ENCODE data around the gene CAMK1D.

The CAMK1D gene

DNA sequence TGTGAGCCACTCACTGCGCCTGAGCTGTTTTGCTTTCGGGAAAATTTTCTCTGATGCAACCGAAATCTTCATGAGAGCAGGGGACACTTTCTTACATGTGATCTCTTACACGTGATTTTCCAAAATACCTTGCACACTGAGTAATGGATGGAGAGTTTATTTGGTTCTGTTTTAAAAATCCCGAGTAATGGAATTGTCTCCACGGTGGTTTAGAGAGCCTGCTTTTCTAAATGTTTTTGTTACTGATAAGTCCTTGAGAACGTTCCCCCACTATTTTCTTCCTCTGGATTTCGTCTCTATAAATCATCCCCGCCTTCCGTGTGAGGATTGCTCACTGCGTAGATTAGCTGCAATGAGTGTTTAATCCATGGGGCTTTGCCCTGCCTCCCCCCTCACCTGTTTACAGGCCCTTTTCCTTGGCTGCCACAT, 25.7 kb downstream of the CAMK1D start:
- no peak for DNase-seq (ENCODE audit: low read depth)

GRCh38 chr10:12376211-12376610, 26.9 kb downstream of the CAMK1D start:
- DNase-seq (ENCODE audit: low read depth), result no peak

- DNase-seq (ENCODE audit: low read depth), result no peak
These were observed 28.4 kb downstream of the CAMK1D start for GRCh38 chr10:12377658-12378290.

- no peak for DNase-seq (ENCODE audit: low read depth)
These were observed 31.7 kb downstream of the CAMK1D start for GRCh38 chr10:12380999-12381398.

DNA sequence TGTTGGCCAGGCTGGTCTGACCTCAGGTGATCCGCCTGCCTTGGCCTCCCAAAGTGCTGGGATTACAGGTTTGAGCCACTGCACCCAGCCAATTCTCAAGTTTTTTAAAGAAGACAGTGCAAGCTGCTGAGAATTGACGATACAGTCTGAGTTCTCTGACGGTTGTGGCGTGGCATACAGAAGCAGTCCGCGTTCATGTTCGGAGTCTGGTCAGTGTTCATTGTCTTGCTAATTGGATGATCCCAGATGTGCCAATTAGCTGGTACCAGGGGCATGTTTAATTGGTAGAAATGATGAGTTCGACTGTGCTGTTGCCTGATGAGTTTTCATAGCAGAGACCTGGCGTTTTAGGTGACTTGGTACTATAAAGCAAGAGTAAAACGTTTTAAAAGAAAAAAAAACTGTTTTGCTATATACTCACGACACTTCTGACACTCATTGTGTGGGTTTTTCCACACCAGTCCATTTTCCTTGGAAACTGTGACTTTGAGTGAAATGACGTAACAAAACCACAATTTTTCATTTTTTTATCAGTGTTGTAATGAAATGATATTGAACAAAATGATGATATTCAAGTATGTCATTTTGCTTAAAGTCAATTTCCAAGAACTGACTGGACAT, 32.3 kb downstream of the CAMK1D start:
- DNase-seq (ENCODE audit: low read depth), result no peak

DNA sequence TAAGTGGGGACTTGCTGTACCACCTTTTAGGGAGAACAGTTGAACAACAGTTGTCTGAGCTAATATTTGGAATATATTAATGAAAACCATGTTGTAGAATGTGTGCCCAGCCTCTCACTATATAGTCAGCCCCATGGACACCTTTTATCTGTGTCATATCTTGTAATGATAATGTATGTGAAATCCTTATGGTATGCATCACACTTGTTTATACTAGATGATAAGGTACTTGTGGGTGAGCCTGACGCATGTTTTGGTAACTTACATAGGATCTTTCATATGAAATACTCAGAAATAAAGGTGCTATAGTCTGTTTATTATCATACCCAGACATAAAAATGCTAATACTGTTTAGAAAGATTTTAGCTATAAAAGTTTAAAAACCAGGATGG, 32.8 kb downstream of the CAMK1D start:
- no peak for DNase-seq (ENCODE audit: low read depth)

- DNase-seq (ENCODE audit: low read depth), result no peak
These were observed 33.7 kb downstream of the CAMK1D start for GRCh38 chr10:12382956-12383531.

GRCh38 chr10:12384906-12385305, 35.6 kb downstream of the CAMK1D start:
- no peak for DNase-seq (ENCODE audit: low read depth)

- no peak for DNase-seq (ENCODE audit: low read depth)
These were observed 38.3 kb downstream of the CAMK1D start for GRCh38 chr10:12387561-12388210.

DNA sequence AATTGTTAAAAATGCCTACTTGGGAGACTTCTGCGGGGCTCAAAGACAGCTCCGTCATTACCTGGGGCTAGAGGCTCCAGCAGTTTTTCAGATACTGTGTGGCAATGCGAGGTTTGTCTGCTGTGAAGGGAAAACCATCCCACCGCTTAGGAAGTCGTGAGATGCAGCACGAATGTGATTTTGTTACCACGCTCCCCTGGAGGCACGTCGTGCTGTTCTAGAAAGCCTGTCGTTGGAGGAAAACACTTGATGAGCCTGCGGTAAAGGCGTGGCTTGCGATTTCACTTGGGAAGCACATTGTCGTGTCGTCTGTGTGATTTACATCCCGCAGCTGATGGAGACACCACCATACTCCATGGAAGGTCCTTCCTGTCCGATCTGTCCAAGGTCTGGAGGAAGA, 39.3 kb downstream of the CAMK1D start:
- DNase-seq (ENCODE audit: low read depth), result no peak

GRCh38 chr10:12389154-12389734, 39.9 kb downstream of the CAMK1D start:
- DNase-seq (ENCODE audit: low read depth), result no peak

DNA sequence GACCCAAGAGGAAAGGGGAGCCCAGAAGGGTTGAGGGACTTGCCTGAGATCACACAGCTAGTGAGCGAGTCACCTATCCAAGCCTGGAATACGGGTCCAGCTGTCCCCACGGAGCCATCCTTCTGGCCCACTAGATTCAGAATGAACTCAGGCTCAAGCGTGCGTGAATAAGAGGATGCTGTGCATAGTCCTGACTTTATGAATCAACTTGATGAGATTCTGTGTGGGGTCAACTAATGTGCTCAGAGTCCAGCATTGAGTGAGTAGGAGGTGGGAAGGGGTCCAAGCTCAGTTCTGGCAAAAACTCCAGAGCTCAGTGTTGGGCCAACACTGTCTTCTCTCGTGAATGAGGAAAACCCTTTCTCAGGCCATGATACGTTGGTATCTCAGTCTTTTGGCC, 41.4 kb downstream of the CAMK1D start:
- no peak for DNase-seq (ENCODE audit: low read depth)

DNA sequence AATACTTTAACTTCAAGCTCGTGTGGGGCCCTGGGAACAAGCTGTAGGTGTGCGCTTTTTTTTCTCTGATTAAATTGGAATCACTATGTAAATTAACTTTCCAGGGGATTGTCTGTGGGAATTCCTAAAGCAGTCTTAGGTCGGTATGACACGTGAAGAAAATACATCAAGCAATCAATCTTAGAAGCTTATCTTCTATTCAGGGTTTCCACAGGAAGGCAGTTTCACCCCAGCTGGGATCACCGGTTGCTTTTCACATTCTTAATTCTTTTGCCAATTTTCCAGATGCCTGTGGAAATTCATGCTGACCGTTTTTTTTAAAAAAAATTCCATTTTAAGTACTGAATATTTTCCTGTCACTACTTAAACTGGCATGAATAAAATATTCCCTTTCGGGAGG, 41.9 kb downstream of the CAMK1D start:
- DNase-seq (ENCODE audit: low read depth), result no peak

- no peak for DNase-seq (ENCODE audit: low read depth)
These were observed 44.5 kb downstream of the CAMK1D start for GRCh38 chr10:12393831-12394230.

- DNase-seq (ENCODE audit: low read depth), result no peak
These were observed 45.1 kb downstream of the CAMK1D start for GRCh38 chr10:12394241-12395033.

DNA sequence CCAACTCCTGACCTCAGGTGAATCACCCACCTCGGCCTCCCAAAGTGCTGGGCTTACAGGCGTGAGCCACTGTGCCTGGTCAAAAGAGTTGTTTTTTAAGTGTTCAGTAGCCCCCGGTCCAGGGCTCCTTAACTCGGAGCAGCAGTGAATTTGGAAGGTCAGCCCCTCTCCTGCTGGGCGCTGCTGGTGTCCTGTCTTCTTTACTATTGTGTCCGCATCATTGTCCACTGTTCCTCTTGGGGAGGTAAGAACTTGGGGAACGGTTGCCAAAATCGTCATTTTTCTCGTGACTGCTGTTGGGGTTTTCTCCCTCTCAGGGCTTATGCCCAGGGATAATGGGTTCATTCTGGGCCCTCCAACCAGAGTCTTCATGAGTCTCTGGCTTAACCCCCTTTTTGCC, 46.7 kb downstream of the CAMK1D start:
- no peak for DNase-seq (ENCODE audit: low read depth)

- no peak for DNase-seq (ENCODE audit: low read depth)
These were observed 47.2 kb downstream of the CAMK1D start for GRCh38 chr10:12396567-12396966.

- no peak for DNase-seq (ENCODE audit: low read depth)
These were observed 48.0 kb downstream of the CAMK1D start for GRCh38 chr10:12397147-12397896.

DNA sequence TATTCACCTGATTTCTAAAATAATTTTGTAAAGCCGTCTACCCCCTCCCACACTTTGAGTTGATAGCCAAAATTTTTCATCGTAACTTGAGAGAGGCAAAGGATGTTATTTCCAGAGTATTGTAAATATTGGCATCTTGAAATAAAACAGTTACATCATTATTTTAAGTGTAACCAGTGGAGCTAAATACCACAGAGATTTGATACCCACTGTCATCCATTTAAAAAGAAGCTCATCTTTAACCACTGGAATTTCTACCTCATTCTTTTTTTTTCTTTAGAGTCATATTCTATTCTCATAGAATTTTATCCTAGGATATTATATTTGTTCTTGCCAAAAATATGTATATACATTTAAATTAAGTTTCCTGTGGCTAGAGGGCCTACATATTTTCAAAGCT, 48.6 kb downstream of the CAMK1D start:
- no peak for DNase-seq (ENCODE audit: low read depth)

DNA sequence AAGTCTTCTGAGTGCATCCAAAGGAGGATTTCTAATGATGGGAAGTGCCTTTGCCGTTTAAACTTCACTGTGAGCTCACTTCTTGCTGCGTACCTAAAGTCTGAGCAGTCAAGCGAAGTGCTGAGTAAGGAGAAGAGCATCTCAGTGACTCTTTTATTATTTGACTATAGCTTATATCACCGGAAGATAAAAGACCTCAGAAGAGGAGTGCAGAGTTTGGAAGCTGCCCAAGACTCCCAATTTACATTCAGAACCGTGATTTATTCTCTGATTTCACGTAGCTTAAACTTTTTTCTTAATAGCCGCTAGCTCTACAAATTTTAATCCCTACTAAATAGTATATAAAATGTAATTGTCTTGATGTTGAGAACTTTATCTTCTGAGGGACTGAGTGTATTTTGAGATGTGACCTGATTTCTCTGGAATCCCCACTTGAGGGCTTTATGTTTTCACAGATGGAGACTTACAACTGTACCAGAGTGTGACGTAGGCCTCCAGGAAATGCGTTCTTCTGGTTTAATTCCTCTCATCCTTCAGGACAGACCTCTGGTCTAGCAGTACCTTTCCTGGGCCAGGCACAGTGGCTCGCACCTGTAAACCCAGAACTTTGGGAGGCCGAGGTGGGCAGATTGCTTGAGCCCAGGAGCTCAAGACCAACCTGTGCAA, 51.1 kb downstream of the CAMK1D start:
- no peak for DNase-seq (ENCODE audit: low read depth)

GRCh38 chr10:12401466-12401865, 52.1 kb downstream of the CAMK1D start:
- no peak for DNase-seq (ENCODE audit: low read depth)

Measured in activated T-cell treated with anti-CD3 and anti-CD28 coated beads for 1 hour (primary cell).